RWPE1 (cell line): ENCODE results near the gene GOSR1.

Source experiments
- CTCF ChIA-PET: fragments of 350-600 bp; sonication (Branson Sonifier 250); formaldehyde crosslinking; extraction: SDS; loops from one replicate; lab custom pipeline; 2021; lab: Yijun Ruan, JAX
- POLR2A ChIA-PET: fragments of 400-600 bp; formaldehyde crosslinking; extraction: SDS; loops from one replicate; lab custom pipeline; 2020; ENCODE audit warnings: antibody characterized with exemption; ENCODE audit not compliant: low non-redundant PET; lab: Yijun Ruan, JAX
- DNase-seq: peaks from one replicate; pipeline ENCODE4 v3.0.0; 2012; ENCODE audit warnings: low spot score
- H3K27ac ChIP-seq: fragments of 450-650 bp; 2 replicates; pipeline ENCODE4 v1.5.1; 2017
- CTCF ChIP-seq: fragments of 450-650 bp; conservative IDR thresholded peaks from 2 replicates; pipeline ENCODE4 v1.5.1; 2017; ENCODE audit warnings: low read depth, mild to moderate bottlenecking

GOSR1 gene

GRCh38 chr17:30493780-30494179, 16.6 kb downstream of the GOSR1 start:
- CTCF ChIA-PET = interaction anchor here (0.6 kb wide), 1 partner anchor 57 kb away, joined by 4 read pairs; no protein-coding TSS in a partner anchor

GRCh38 chr17:30495586-30495985, 18.4 kb downstream of the GOSR1 start:
- no peak for DNase-seq
- no peak for TF ChIP-seq CTCF
- ChIA-PET POLR2A (no interaction called here), CTCF (no interaction called here)
- H3K27ac ChIP-seq = no peak overlapping the region

More at GRCh38 chr17:30493780-30494179, 16.6 kb downstream of the GOSR1 start:
- POLR2A ChIA-PET = no interaction called here
- no peak for TF ChIP-seq CTCF
- no peak for DNase-seq
- H3K27ac ChIP-seq = no peak overlapping the region

GRCh38 chr17:30503558-30503957, 26.4 kb downstream of the GOSR1 start:
- DNase-seq = no peak
- H3K27ac ChIP-seq = no peak overlapping the region
- TF ChIP-seq CTCF = no peak
- ChIA-PET CTCF (interaction anchor here (0.6 kb wide), 2 partner anchors 19 to 377 kb away, joined by 3 read pairs; no protein-coding TSS in a partner anchor), POLR2A (no interaction called here)

GRCh38 chr17:30505868-30506417, 28.7 kb downstream of the GOSR1 start:
- no peak for TF ChIP-seq CTCF
- no peak for DNase-seq
- CTCF ChIA-PET = no interaction called here
- POLR2A ChIA-PET = no interaction called here
- H3K27ac ChIP-seq = no peak overlapping the region

- no peak for DNase-seq
- CTCF ChIA-PET = no interaction called here
- no peak for TF ChIP-seq CTCF
- H3K27ac ChIP-seq = no peak overlapping the region
- POLR2A ChIA-PET = no interaction called here
Observed at GRCh38 chr17:30506481-30506880, 29.3 kb downstream of the GOSR1 start.

GRCh38 chr17:30513346-30513745, 36.1 kb downstream of the GOSR1 start:
- no peak overlapping the region for H3K27ac ChIP-seq
- CTCF ChIA-PET = no interaction called here
- POLR2A ChIA-PET = no interaction called here
- no peak for TF ChIP-seq CTCF
- no peak for DNase-seq
